GM20000 (cell line): ENCODE data around the gene RAB5A.
"Not testable (repeated sequence)": the region's sequence is repeated elsewhere in the genome, so short reads cannot be mapped to it uniquely, and the experiment has no call there.

Source experiments
- DNase-seq: peaks from one replicate; pipeline ENCODE4 v3.0.0; 2012; ENCODE audit warnings: low spot score
- CTCF ChIP-seq: IDR thresholded peaks from 2 replicates; pipeline ENCODE4 v1.5.1; 2012; ENCODE audit warnings: mild to moderate bottlenecking, control low read depth; ENCODE audit errors: extremely low read depth, missing control alignments

The RAB5A gene

GRCh38 chr3:19950316-19950715, 3.4 kb downstream of the RAB5A start:
- no peak for DNase-seq
- no peak for TF ChIP-seq CTCF

- TF ChIP-seq CTCF = no peak
- DNase-seq = no peak
Measured at GRCh38 chr3:19954676-19955075, 7.8 kb downstream of the RAB5A start.

- DNase-seq = not testable (repeated sequence)
Measured at GRCh38 chr3:19957354-19957753, 10.5 kb downstream of the RAB5A start.

GRCh38 chr3:19959505-19959904, 12.6 kb downstream of the RAB5A start:
- no peak for TF ChIP-seq CTCF
- no peak for DNase-seq

GRCh38 chr3:19960696-19961095, 13.8 kb downstream of the RAB5A start:
- DNase-seq = no peak
- TF ChIP-seq CTCF = no peak

GRCh38 chr3:19961960-19962359, 15.1 kb downstream of the RAB5A start:
- no peak for DNase-seq
- no peak for TF ChIP-seq CTCF

GRCh38 chr3:19967208-19967607, 20.3 kb downstream of the RAB5A start:
- no peak for TF ChIP-seq CTCF
- no peak for DNase-seq

- TF ChIP-seq CTCF = no peak
- no peak for DNase-seq
Measured at GRCh38 chr3:19967812-19968211, 20.9 kb downstream of the RAB5A start.
